ENCODE data around the gene JDP2.

Gene JDP2

GRCh38 chr14:75479770-75480600, 52.2 kb downstream of the JDP2 start:
- DNase-seq (ENCODE audit: low read depth), result no peak
- TF ChIP-seq CTCF (conservative IDR thresholded peaks at IDR 0.05; ENCODE audit: low read depth, low read length), result no peak
- H3K4me3 ChIP-seq (ENCODE audit: low read length), result no peak overlapping the region

- H3K4me3 ChIP-seq (ENCODE audit: low read length), result no peak overlapping the region
- no peak for TF ChIP-seq CTCF (conservative IDR thresholded peaks at IDR 0.05; ENCODE audit: low read depth, low read length)
- DNase-seq (ENCODE audit: low read depth), result no peak
Measured at GRCh38 chr14:75482366-75482765, 54.5 kb downstream of the JDP2 start.

GRCh38 chr14:75484711-75485429, 57.0 kb downstream of the JDP2 start:
- DNase-seq (ENCODE audit: low read depth), result no peak
- H3K4me3 ChIP-seq (ENCODE audit: low read length), result no peak overlapping the region
- no peak for TF ChIP-seq CTCF (conservative IDR thresholded peaks at IDR 0.05; ENCODE audit: low read depth, low read length)

- no peak for DNase-seq (ENCODE audit: low read depth)
- no peak for TF ChIP-seq CTCF (conservative IDR thresholded peaks at IDR 0.05; ENCODE audit: low read depth, low read length)
- no peak overlapping the region for H3K4me3 ChIP-seq (ENCODE audit: low read length)
Measured at GRCh38 chr14:75486318-75486717, 58.5 kb downstream of the JDP2 start.

- no peak overlapping the region for H3K4me3 ChIP-seq (ENCODE audit: low read length)
- TF ChIP-seq CTCF (conservative IDR thresholded peaks at IDR 0.05; ENCODE audit: low read depth, low read length), result no peak
- DNase-seq (ENCODE audit: low read depth), result no peak
Measured at GRCh38 chr14:75487155-75487671, 59.4 kb downstream of the JDP2 start.

- DNase-seq (ENCODE audit: low read depth), result no peak
- TF ChIP-seq CTCF (conservative IDR thresholded peaks at IDR 0.05; ENCODE audit: low read depth, low read length), result no peak
- H3K4me3 ChIP-seq (ENCODE audit: low read length), result no peak overlapping the region
Measured at GRCh38 chr14:75489480-75489837, 61.6 kb downstream of the JDP2 start.

Measured in retinal pigment epithelial cell (primary cell).